Spleen (tissue), 11 donors: ENCODE data around the gene PNPLA1. TPM values are rescaled to one million over a fixed set of nuclear protein-coding genes. Genes with fewer than 3 reads are reported as not detected.

ENCODE experiments used
- DNase-seq: peaks from one replicate; pipeline ENCODE4 v3.0.0-alpha.2; 2020
- H3K27ac ChIP-seq, 8 donors: fragments of 200-600 bp; sonication (generic) in 7 of 8; 1 replicate in 4 of 8; 2 replicates in 4 of 8; pipeline versions ENCODE4 v1.5.0 to v1.8.0; 2016 to 2021; ENCODE audit warnings: inconsistent platforms in 4 of 8, mild to moderate bottlenecking in 4 of 8, moderate library complexity in 1 of 8
- H3K27me3 ChIP-seq, 7 donors: fragments of 200-600 bp; sonication (generic) in 6 of 7; replicated peaks in 1 of 7; 1 replicate in 4 of 7; 2 replicates in 3 of 7; pipeline versions ENCODE4 v1.5.0 to v1.8.0; 2016 to 2021; ENCODE audit warnings: inconsistent platforms in 3 of 7, mild to moderate bottlenecking in 1 of 7
- H3K36me3 ChIP-seq, 6 donors: fragments of 200-600 bp; sonication (generic) in 5 of 6; 1 replicate in 4 of 6; 2 replicates in 2 of 6; pipeline versions ENCODE4 v1.5.0 to v1.8.0; 2016 to 2021; ENCODE audit warnings: inconsistent platforms in 2 of 6
- H3K4me1 ChIP-seq, 6 donors: fragments of 200-600 bp; sonication (generic) in 5 of 6; 1 replicate in 3 of 6; 2 replicates in 3 of 6; pipeline versions ENCODE4 v1.5.0 to v1.8.0; 2016 to 2021; ENCODE audit warnings: inconsistent platforms in 3 of 6
- H3K4me3 ChIP-seq, 8 donors: fragments of 200-600 bp; sonication (generic) in 7 of 8; 1 replicate in 4 of 8; 2 replicates in 4 of 8; pipeline versions ENCODE4 v1.5.0 to v1.8.0; 2016 to 2021; ENCODE audit warnings: inconsistent platforms in 4 of 8, mild to moderate bottlenecking in 4 of 8, moderate library complexity in 2 of 8
- H3K9me3 ChIP-seq, 8 donors: fragments of 200-600 bp; sonication (generic) in 7 of 8; 1 replicate in 4 of 8; 2 replicates in 4 of 8; pipeline versions ENCODE4 v1.5.0 to v1.8.0; 2016 to 2021; ENCODE audit warnings: inconsistent platforms in 4 of 8
- POLR2A ChIP-seq, 3 donors: fragments of 450-650 bp; IDR thresholded peaks; one replicate each; pipeline ENCODE4 v1.5.1; 2017; ENCODE audit warnings: antibody characterized with exemption in 3 of 3, mild to moderate bottlenecking in 1 of 3
- POLR2AphosphoS5 ChIP-seq, 3 donors: sonication (generic); formaldehyde crosslinking; IDR thresholded peaks; one replicate each; pipeline ENCODE4 v1.5.1; 2017; ENCODE audit warnings: antibody characterized with exemption in 3 of 3
- WGBS, 5 donors: extraction: QIAGEN DNeasy Blood & Tissue Kit in 3 of 5; methylation state at CpG; one replicate each; pipeline versions ENCODE4 v1.1.5 to v1.1.7; 2013 to 2018; 5-methylcytosine and 5-hydroxymethylcytosine counted together
- intact Hi-C: fragments of 100-400 bp; cut with DNase I; formaldehyde crosslinking; loops from one replicate; pipeline ENCODE4 v1.15.0; 2023; ENCODE audit warnings: low total_unique reads
- polyA plus RNA-seq, 3 donors: library from polyadenylated mRNA; stranded (reverse); fragments of 200-250 nt; gene quantifications; one replicate each; pipeline ENCODE4 v1.2.1, GENCODE V29; 2013
- total RNA-seq, 7 donors: library from RNA; depleted of rRNA in 3 of 7; stranded (reverse); fragments of >200 nt in 3 of 7; fragmentation: NEBNext Ultra II Directional in 4 of 7; extraction: Animal tissue kit (Norgen Biotek cat#: 25700) in 4 of 7; gene quantifications; one replicate each; pipeline versions ENCODE4 v1.1.0 to v1.2.1, GENCODE V29; 2016 to 2021
- TF ChIP-seq, protein P1 (sequence below), 11 experiments: fragments of 200-600 bp in 7 of 11; fragments of 450-650 bp in 4 of 11; sonication (generic) in 4 of 11; IDR thresholded peaks in 8 of 11; conservative IDR thresholded peaks in 3 of 11; 1 replicate in 7 of 11; 2 replicates in 4 of 11; pipeline versions ENCODE4 v1.4.0 to v1.8.0; 2016 to 2021; ENCODE audit warnings: antibody characterized with exemption in 11 of 11, inconsistent platforms in 4 of 11, mild to moderate bottlenecking in 1 of 11
- donor health status: healthy with polysubstance abuse.
- donor health status: DM: no; HTN: no; CAD: no; lungs with moderate emphysema.
- donor health status: DM: no; HTN: no; CAD: no.
- donor health status: Bipolar disorder and iron deficiency.
- donor health status: healthy.
- donor health status: DM: no; HTN: no; CAD: no.
- donor health status: DM: yes; HTN: yes; CAD: no.

The PNPLA1 gene
- total and polyA plus RNA-seq, 10 donors, result 0.05 to 3.7 (median 0.88) TPM

DNA sequence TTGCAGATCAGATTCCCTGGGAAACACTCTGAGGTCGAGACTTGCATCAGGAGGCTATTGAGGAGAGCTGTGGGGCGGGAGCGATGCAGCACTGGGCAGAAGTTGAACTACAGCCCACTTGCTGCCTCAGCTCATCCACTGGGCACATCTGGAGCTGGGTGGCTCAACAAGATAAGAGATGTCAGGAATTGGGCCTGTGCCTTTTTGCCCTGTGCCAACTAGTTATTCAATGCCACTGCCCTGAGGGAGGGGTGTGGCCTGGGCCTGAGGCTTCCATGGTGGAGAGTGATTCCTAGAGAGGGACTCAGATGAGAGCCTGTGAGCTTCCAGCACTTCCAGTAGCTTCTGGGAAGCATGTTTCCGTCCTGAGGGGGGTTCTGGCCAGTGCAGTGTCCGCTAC, 40.6 kb upstream of the PNPLA1 start:
- Histone ChIP-seq H3K9me3 (no peaks in the 10 kb centered on the region), H3K27ac (no peak overlapping the region), H3K4me1 (peaks cover 0 to 56% (median 17%) of the 10 kb centered on the region in 6 donors), H3K4me3 (no peak overlapping the region), H3K27me3 (no peaks in the 10 kb centered on the region), H3K36me3 (peaks cover 6 to 100% (median 64%) of the 10 kb centered on the region in 6 donors)
- no peak for DNase-seq
- 86 to 97% (median 87%) methylated on average over 5 of the region's 5 CpGs for whole genome bisulfite sequencing, 5 donors
- TF ChIP-seq, protein P1, sequence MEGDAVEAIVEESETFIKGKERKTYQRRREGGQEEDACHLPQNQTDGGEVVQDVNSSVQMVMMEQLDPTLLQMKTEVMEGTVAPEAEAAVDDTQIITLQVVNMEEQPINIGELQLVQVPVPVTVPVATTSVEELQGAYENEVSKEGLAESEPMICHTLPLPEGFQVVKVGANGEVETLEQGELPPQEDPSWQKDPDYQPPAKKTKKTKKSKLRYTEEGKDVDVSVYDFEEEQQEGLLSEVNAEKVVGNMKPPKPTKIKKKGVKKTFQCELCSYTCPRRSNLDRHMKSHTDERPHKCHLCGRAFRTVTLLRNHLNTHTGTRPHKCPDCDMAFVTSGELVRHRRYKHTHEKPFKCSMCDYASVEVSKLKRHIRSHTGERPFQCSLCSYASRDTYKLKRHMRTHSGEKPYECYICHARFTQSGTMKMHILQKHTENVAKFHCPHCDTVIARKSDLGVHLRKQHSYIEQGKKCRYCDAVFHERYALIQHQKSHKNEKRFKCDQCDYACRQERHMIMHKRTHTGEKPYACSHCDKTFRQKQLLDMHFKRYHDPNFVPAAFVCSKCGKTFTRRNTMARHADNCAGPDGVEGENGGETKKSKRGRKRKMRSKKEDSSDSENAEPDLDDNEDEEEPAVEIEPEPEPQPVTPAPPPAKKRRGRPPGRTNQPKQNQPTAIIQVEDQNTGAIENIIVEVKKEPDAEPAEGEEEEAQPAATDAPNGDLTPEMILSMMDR (IDR thresholded peaks at IDR 0.05 in 8 of 11, conservative IDR thresholded peaks at IDR 0.05 in 3 of 11), result no peak
- peak in 2 of 3 donors; percentile 28 to 34 for TF ChIP-seq POLR2AphosphoS5 (IDR thresholded peaks at IDR 0.05)
- intact Hi-C loops, result no loop called here

DNA sequence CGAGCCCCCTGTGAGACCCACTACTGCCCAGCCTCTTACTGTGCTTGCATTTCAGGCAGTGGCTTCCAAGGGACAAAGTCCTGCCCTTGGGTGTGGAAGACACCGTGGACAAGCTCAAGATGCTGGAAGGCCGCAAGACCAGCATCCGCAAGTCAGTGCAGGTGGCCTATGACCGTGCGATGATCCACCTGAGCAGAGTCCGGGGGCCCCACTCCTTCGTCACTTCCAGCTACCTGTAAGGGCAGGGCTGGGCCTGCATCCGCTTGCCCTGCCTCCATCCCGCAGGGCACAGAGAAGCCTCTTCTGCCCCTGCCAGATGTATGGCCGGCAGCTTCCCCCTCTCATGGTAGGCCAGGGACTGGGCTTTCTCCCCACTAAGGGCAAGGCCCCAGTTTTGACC, 39.5 kb upstream of the PNPLA1 start:
- Histone ChIP-seq H3K27me3 (no peaks in the 10 kb centered on the region), H3K36me3 (peaks cover 6 to 90% (median 61%) of the 10 kb centered on the region in 6 donors), H3K9me3 (no peaks in the 10 kb centered on the region), H3K27ac (no peak overlapping the region), H3K4me1 (peaks cover 0 to 44% (median 9%) of the 10 kb centered on the region in 6 donors), H3K4me3 (no peak overlapping the region)
- intact Hi-C loops, result no loop called here
- no peak for DNase-seq
- TF ChIP-seq POLR2A (IDR thresholded peaks at IDR 0.05), result no peak
- no peak for TF ChIP-seq POLR2AphosphoS5 (IDR thresholded peaks at IDR 0.05)
- TF ChIP-seq, protein P1 (IDR thresholded peaks at IDR 0.05 in 8 of 11, conservative IDR thresholded peaks at IDR 0.05 in 3 of 11), result no peak
- WGBS, 5 donors, result 93 to 99% (median 97%) methylated on average over 11 of the region's 11 CpGs

DNA sequence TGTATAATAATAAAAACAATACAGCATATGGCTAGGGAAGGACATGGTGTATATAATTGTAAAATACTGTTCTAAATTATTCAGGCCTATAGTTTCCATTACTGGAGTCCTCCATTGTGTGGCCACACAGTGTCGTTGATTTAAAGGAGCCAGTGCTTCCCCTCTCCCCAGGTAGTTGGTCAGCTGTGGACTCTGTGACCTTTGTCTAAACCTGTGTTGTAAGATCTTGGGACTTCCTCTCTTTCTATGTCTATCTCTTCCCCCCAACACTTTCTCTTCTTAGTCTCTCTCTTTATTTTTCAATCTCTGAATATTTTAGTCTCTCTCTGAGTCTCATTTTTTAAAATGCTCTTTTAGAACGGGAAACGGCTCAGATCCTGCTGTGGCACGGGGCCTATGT, 37.7 kb upstream of the PNPLA1 start:
- H3K36me3 ChIP-seq, result peaks cover 6 to 79% (median 45%) of the 10 kb centered on the region in 6 donors

DNA sequence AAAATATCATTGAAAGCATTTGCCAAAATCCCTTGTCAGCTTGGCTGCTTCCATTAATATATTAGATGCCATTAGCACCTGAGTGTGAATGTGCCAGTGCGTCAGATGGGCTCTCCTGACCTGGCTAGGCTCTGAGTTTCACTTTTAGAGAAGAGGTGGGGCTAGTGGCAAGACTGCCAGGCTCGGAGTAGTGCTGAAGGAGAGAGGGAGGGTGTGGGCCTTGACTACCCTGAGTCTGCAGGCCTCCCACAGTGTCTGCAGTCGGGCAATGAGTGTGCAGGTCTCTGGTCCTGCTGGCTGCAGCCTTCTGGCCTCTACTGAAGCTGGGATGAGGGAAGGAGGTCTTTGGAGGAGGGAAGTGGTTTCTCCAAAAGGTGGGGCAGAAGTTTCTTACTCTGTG, 34.6 kb upstream of the PNPLA1 start:
- no peaks in the 10 kb centered on the region for H3K9me3 ChIP-seq
- H3K36me3 ChIP-seq, result peaks cover 6 to 48% (median 25%) of the 10 kb centered on the region in 6 donors
- TF ChIP-seq POLR2AphosphoS5 (IDR thresholded peaks at IDR 0.05) (no peak), POLR2A (IDR thresholded peaks at IDR 0.05) (no peak)
- TF ChIP-seq, protein P1 (IDR thresholded peaks at IDR 0.05 in 8 of 11, conservative IDR thresholded peaks at IDR 0.05 in 3 of 11), result no peak
- no peaks in the 10 kb centered on the region for H3K27me3 ChIP-seq
- 42 to 57% (median 49%) methylated on average over 3 of the region's 3 CpGs for WGBS, 5 donors
- peaks cover 0 to 23% (median 4%) of the 10 kb centered on the region in 6 donors for H3K4me1 ChIP-seq
- intact Hi-C loops, result no loop called here
- H3K27ac ChIP-seq, result no peak overlapping the region
- DNase-seq, result no peak
- H3K4me3 ChIP-seq, result no peak overlapping the region

More for the DNA sequence above, 37.7 kb upstream of the PNPLA1 start:
- peak overlapping the region in 2 of 8 donors; percentile 3 to 47 for H3K27ac ChIP-seq
- H3K4me3 ChIP-seq, result no peak overlapping the region
- DNase-seq, result no peak
- H3K27me3 ChIP-seq, result no peaks in the 10 kb centered on the region
- WGBS, 5 donors, result 79 to 94% (median 83%) methylated on average over 4 of the region's 4 CpGs
- intact Hi-C loops, result no loop called here
- H3K9me3 ChIP-seq, result no peaks in the 10 kb centered on the region
- TF ChIP-seq POLR2A (IDR thresholded peaks at IDR 0.05) (no peak), POLR2AphosphoS5 (IDR thresholded peaks at IDR 0.05) (no peak)
- peaks cover 0 to 29% (median 6%) of the 10 kb centered on the region in 6 donors for H3K4me1 ChIP-seq
